Measurements from ENCODE around the gene BTN2A1.

DNA sequence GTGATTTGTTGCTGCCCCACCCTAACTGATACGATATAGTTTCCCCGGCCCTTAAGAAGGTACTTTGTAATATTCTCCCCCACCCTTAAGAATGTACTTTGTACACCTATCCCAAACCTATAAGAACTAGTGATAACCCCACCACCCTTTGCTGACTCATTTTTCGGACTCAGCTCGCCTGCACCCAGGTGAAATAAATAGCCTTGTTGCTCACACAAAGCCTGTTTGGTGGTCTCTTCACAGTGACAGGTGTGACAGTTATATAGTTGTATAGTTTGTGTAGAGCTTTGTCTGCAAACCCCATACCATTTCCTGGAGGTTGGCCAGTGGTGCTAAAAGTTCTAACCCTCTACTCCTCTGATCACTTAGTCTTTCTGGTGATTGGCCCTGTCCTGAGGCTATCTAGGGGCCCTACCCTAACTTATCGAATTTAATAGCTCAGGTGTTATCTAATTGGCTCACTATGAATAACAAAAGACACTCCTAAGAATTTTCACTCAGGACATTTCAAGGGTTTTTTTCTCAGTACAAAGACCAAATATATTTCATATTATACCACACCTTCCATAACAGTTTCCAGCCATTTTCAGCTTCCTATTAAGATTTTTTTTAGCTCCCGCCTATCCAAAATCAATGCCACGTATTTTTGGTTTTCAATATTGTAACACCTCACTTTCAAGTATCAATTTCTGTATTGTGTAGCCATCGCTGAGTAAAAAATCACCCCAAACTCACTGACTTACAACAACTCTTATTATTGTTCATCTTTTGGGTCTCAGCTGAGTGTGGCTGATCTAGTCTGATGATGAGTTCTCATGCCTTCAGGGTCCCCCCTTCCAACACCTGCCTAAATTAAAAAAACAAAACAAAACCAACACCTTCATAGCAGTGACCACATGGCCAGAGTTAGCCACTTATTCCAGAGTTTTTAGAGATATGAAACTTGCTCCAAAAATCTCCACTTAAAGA is 32.5 kb downstream of the BTN2A1 start:
- TF ChIP-seq, protein P1, sequence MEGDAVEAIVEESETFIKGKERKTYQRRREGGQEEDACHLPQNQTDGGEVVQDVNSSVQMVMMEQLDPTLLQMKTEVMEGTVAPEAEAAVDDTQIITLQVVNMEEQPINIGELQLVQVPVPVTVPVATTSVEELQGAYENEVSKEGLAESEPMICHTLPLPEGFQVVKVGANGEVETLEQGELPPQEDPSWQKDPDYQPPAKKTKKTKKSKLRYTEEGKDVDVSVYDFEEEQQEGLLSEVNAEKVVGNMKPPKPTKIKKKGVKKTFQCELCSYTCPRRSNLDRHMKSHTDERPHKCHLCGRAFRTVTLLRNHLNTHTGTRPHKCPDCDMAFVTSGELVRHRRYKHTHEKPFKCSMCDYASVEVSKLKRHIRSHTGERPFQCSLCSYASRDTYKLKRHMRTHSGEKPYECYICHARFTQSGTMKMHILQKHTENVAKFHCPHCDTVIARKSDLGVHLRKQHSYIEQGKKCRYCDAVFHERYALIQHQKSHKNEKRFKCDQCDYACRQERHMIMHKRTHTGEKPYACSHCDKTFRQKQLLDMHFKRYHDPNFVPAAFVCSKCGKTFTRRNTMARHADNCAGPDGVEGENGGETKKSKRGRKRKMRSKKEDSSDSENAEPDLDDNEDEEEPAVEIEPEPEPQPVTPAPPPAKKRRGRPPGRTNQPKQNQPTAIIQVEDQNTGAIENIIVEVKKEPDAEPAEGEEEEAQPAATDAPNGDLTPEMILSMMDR (IDR thresholded peaks at IDR 0.05; ENCODE audit: low read depth, low read length) = no peak
- TF ChIP-seq POLR2A (IDR thresholded peaks at IDR 0.05; ENCODE audit: extremely low read depth, insufficient read length) = no peak
- no peak for TF ChIP-seq MYC (IDR thresholded peaks at IDR 0.05; ENCODE audit: low read depth, low read length)
